ENCODE data around the gene PRPF40A.

DNA sequence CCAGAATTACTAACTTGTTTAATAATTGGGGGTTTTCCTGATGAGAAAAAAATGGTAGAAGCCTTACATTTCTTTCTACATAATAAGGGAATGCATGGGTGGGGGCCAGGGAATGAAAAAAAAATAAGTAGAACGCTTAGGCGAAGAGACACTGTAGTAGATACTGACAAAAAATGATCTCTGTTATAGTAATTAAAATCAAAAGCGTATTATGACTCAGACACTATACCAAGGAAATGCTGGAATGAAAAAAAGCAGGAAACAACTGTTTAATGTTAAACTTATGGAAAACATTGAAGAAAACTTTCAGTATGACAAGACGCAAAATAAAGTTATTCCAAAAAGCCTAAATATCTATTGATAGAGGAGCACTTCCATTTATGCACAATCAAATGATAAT is 42.9 kb downstream of the PRPF40A start:
- TF ChIP-seq CTCF (IDR thresholded peaks at IDR 0.05; ENCODE audit: low read depth, low read length), result no peak
- no peak for TF ChIP-seq EZH2phosphoT487 (IDR thresholded peaks at IDR 0.05; ENCODE audit: low read depth)

All from OCI-LY3 (cell line).